Measurements from ENCODE around the gene ARPP19.
"Not testable (repeated sequence)": the region's sequence is repeated elsewhere in the genome, so short reads cannot be mapped to it uniquely, and the experiment has no call there.

ARPP19 gene

DNA sequence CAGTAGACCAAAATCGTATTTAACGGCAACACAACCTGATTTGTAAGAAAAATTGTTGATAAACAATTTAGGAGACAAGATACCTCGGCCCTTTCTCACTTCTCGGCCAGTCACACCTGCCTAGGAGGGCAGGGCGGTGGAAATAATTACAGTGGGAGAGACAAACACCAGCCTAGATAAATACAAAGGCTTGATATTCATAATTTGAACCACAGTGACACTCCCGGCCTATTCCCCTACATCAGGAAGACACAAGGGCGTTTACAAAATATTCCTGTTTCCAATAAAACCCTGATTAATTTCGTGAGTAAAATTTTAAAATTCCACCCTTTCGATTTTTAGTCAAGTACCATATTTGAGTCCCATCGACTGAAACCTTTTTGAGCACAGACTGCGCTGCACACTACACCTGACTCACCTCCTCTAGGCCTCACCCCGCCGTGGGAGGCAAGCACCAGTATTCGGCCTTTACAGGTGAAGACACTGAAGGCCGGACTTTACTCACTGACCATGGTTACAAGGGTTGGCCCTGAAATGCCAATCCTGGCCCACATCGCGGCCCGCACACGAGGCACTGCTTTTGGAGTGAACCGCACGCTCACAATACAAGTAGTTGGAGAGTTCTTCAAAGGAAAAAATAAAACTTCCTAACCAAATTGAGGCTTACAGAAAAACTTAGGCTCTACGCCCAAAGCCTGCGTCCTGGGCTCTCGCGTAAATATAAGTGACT lies 794 bp downstream of the ARPP19 start:
- TF ChIP-seq PAX5 (IDR thresholded peaks at IDR 0.05; ENCODE audit: insufficient read depth, low read length, severe bottlenecking) (no peak), POLR2A (IDR thresholded peaks at IDR 0.05; ENCODE audit: low read depth, low read length) (no peak), POLR2AphosphoS5 (IDR thresholded peaks at IDR 0.05; ENCODE audit: low read depth, low read length) (no peak), TAF1 (IDR thresholded peaks at IDR 0.05; ENCODE audit: low read depth, low read length) (no peak), POU2F2 (IDR thresholded peaks at IDR 0.05; ENCODE audit: low read depth, low read length) (no peak), SPI1 (IDR thresholded peaks at IDR 0.05; ENCODE audit: low read depth, low read length) (no peak)
- FAIRE-seq, result peak; percentile 71
- no peak for DNase-seq (ENCODE audit: insufficient read length, low spot score)

DNA sequence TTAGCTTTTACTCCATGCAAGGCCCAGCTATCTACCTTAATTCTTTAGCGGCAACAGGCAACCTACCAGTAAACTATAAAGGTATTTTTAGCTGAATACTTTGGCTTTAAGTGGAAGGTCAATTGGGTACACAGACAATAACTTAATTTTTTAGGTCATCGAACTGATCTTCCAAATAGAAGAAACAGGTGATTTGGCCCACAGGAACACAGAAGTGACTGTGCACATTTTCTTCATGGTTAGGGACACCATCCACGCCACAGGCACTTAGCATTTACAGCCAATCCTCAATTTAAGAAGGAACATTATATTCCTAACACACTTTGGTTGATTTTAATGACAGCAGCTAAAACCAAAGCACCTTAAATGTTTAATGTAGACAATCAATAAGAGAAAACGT lies 1.9 kb downstream of the ARPP19 start:
- FAIRE-seq (no peak), DNase-seq (ENCODE audit: insufficient read length, low spot score) (no peak)
- TF ChIP-seq POU2F2 (IDR thresholded peaks at IDR 0.05; ENCODE audit: low read depth, low read length) (no peak), TAF1 (IDR thresholded peaks at IDR 0.05; ENCODE audit: low read depth, low read length) (no peak), POLR2AphosphoS5 (IDR thresholded peaks at IDR 0.05; ENCODE audit: low read depth, low read length) (no peak), SPI1 (IDR thresholded peaks at IDR 0.05; ENCODE audit: low read depth, low read length) (no peak), POLR2A (IDR thresholded peaks at IDR 0.05; ENCODE audit: low read depth, low read length) (no peak), PAX5 (IDR thresholded peaks at IDR 0.05; ENCODE audit: insufficient read depth, low read length, severe bottlenecking) (no peak)

DNA sequence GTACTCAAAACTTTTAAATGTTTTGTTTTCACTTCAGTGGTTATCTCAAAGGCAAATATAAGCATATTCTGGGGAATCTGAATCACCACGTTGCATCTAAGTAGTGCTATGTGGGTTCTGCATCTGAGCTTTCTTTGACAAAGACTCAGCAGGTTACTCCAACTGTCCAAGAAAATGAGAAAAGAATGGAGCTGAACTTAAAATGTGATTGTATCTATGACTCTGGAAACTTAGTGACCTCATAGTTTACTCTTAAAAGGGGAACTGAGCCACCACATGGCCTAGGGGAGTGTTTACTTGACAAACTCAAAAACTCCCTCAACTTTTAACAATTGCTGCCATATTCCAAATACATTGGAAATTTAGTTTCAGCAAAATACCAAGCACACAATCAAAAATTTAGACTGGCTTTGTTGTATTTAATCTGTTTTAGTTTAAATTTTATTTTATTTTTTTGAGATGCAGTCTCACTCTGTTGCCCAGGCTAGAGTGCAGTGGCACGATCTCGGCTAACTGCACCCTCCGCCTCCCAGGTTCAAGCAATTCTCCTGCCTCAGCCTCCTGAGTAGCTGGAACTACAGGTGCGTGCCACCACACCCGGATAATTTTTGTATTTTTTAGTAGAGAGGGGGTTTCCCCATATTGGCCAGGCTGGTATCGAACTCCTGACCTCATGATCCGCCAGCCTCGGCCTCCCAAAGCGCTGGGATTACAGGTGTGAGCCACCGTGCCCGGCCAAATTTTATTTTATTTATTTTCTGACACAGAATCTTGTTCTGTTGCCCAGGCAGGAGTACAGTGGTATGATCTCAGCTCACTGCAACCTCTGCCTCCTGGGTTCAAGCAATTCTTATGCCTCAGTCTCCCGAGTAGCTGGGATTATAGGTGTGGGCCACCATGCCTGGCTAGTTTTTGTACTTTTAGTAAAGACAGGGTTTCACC lies 3.1 kb downstream of the ARPP19 start:
- peak; percentile 99 for TF ChIP-seq SPI1 (IDR thresholded peaks at IDR 0.05; ENCODE audit: low read depth, low read length)
- not testable (repeated sequence) for FAIRE-seq; DNase-seq (ENCODE audit: insufficient read length, low spot score)

DNA sequence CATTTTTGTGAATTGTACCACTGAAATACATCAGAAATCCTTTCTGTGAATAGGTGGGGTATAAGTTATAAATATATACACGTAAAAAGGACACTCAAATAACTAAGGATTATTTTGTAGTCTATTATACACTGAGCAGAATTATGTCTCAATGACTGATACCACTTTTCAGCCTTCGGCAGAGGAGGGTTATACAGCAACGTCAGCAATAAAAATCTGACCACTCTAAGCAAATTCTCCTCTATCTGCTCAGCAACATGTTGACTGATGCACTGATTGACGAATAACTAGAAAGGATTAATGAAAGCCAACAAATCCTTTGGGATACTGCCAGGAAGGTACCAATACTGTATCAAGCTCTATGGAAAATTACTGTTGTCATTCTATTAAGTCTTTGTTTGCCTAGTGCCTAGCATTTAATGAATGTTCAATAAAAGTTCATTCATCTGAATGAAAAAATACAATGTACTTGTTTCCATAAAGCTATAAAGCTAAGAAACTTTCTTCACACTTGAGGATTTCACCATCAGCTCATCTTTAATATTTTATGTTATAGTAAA lies 5.2 kb downstream of the ARPP19 start:
- FAIRE-seq (no peak), DNase-seq (ENCODE audit: insufficient read length, low spot score) (no peak)
- TF ChIP-seq PAX5 (IDR thresholded peaks at IDR 0.05; ENCODE audit: insufficient read depth, low read length, severe bottlenecking) (no peak), POU2F2 (IDR thresholded peaks at IDR 0.05; ENCODE audit: low read depth, low read length) (no peak), TAF1 (IDR thresholded peaks at IDR 0.05; ENCODE audit: low read depth, low read length) (no peak), SPI1 (IDR thresholded peaks at IDR 0.05; ENCODE audit: low read depth, low read length) (no peak), POLR2A (IDR thresholded peaks at IDR 0.05; ENCODE audit: low read depth, low read length) (no peak), POLR2AphosphoS5 (IDR thresholded peaks at IDR 0.05; ENCODE audit: low read depth, low read length) (no peak)

DNA sequence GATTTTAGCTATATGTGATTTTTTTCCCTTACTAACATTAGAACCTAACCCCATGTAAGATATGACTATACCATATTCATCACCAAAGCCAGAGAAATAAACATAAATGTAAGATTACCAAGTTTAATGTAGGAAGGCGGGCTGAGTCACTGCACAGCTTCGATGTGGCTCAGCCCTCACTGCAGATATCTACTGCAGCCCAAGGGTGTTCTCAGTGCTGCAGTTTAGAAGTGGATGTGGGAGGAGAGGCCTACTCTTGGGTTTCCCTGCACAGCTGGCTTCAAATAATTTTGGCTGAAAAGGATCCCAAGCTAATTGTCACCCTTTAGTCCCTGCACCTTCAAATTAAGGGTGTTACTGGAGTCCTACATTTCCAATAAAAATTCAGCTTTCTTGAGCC lies 9.3 kb downstream of the ARPP19 start:
- FAIRE-seq (no peak), DNase-seq (ENCODE audit: insufficient read length, low spot score) (no peak)

DNA sequence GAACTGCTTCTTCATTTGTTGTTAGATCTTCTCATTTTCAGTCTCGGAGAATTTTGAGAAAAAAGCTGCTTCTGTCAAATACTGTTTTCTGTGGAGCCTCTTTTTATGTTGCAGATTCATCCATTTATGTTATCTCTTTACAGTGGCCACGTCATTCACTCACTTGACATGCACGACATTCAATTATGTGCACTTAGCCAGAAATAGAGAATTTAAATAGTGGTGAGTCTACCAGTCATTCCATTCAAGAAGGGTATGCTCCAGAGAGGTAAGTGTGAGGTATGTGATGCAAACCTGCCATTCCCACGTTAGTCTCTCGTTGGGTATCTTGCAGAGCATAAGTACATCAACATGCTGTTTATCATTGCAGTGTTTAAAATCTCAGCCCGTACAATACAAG lies 9.8 kb downstream of the ARPP19 start:
- DNase-seq (ENCODE audit: insufficient read length, low spot score) (no peak), FAIRE-seq (no peak)
- TF ChIP-seq POU2F2 (IDR thresholded peaks at IDR 0.05; ENCODE audit: low read depth, low read length) (no peak), SPI1 (IDR thresholded peaks at IDR 0.05; ENCODE audit: low read depth, low read length) (no peak), PAX5 (IDR thresholded peaks at IDR 0.05; ENCODE audit: insufficient read depth, low read length, severe bottlenecking) (no peak), POLR2A (IDR thresholded peaks at IDR 0.05; ENCODE audit: low read depth, low read length) (no peak), POLR2AphosphoS5 (IDR thresholded peaks at IDR 0.05; ENCODE audit: low read depth, low read length) (no peak), TAF1 (IDR thresholded peaks at IDR 0.05; ENCODE audit: low read depth, low read length) (no peak)

More for the DNA sequence above, 9.3 kb downstream of the ARPP19 start:
- no peak for TF ChIP-seq PAX5 (IDR thresholded peaks at IDR 0.05; ENCODE audit: insufficient read depth, low read length, severe bottlenecking)
- TF ChIP-seq POLR2A (IDR thresholded peaks at IDR 0.05; ENCODE audit: low read depth, low read length), result no peak; the same call in 1 of the 2 replicates
- no peak for TF ChIP-seq TAF1 (IDR thresholded peaks at IDR 0.05; ENCODE audit: low read depth, low read length)
- TF ChIP-seq POU2F2 (IDR thresholded peaks at IDR 0.05; ENCODE audit: low read depth, low read length), result no peak
- no peak for TF ChIP-seq POLR2AphosphoS5 (IDR thresholded peaks at IDR 0.05; ENCODE audit: low read depth, low read length)
- no peak for TF ChIP-seq SPI1 (IDR thresholded peaks at IDR 0.05; ENCODE audit: low read depth, low read length)

DNA sequence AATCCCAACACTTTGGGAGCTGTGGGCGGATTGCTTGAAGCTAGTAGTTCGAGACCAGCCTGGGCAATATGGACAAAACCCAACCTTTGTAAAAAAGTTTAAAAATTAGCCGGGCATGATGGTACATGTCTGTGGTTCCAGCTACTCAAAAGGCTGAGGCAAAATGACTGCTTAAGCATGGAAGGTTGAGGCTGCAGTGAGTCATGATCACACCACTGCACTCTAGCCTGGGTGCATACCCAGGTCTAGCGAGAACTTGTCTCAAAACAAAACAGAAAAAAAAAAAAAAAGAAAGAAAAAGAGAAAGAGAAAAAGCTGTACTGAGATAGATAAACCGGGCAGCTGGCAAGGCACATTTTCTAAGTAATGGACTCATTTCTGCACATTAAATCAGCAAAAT lies 10.6 kb downstream of the ARPP19 start:
- peak; percentile 80 for FAIRE-seq
- no peak for DNase-seq (ENCODE audit: insufficient read length, low spot score)
- TF ChIP-seq TAF1 (IDR thresholded peaks at IDR 0.05; ENCODE audit: low read depth, low read length), result no peak
- no peak for TF ChIP-seq POLR2AphosphoS5 (IDR thresholded peaks at IDR 0.05; ENCODE audit: low read depth, low read length)
- no peak for TF ChIP-seq POU2F2 (IDR thresholded peaks at IDR 0.05; ENCODE audit: low read depth, low read length)
- TF ChIP-seq PAX5 (IDR thresholded peaks at IDR 0.05; ENCODE audit: insufficient read depth, low read length, severe bottlenecking), result no peak
- no peak for TF ChIP-seq POLR2A (IDR thresholded peaks at IDR 0.05; ENCODE audit: low read depth, low read length)
- TF ChIP-seq SPI1 (IDR thresholded peaks at IDR 0.05; ENCODE audit: low read depth, low read length), result no peak

DNA sequence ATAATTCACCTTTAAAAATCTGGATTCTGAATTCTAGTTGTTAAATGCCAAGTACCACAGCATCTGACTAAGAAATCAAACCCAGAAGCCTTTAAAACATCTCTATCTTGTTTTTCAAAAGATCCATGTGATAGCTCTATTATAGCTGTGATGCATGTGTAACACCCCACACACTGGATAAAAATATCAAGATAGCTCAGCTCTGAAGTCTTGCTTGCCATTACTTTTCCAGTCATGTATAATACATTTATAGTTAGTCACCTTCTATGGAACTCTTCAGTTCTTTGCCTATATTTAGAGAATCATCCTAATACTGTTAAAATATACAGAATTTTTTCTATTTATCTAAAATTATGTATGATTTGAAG lies 11.6 kb downstream of the ARPP19 start:
- DNase-seq (ENCODE audit: insufficient read length, low spot score), result no peak

More for the DNA sequence above, 11.6 kb downstream of the ARPP19 start:
- TF ChIP-seq SPI1 (IDR thresholded peaks at IDR 0.05; ENCODE audit: low read depth, low read length) (no peak), POU2F2 (IDR thresholded peaks at IDR 0.05; ENCODE audit: low read depth, low read length) (no peak), PAX5 (IDR thresholded peaks at IDR 0.05; ENCODE audit: insufficient read depth, low read length, severe bottlenecking) (no peak), POLR2AphosphoS5 (IDR thresholded peaks at IDR 0.05; ENCODE audit: low read depth, low read length) (no peak), TAF1 (IDR thresholded peaks at IDR 0.05; ENCODE audit: low read depth, low read length) (no peak)
- FAIRE-seq, result no peak
